ENCODE measurements around the gene ATL3.

ATL3 gene

GRCh38 chr11:63663809-63664208 lies 7.4 kb downstream of the ATL3 start:
- H3K9ac ChIP-seq (ENCODE audit: low read length), result no peak overlapping the region

GRCh38 chr11:63660972-63661371 lies 10.2 kb downstream of the ATL3 start:
- Histone ChIP-seq H3K9ac (ENCODE audit: low read length) (no peak overlapping the region), H3K4me3 (ENCODE audit: low read length) (no peak overlapping the region), H3K27me3 (ENCODE audit: low read depth, low read length) (peaks cover 5% of the 10 kb centered on the region), H3K36me3 (replicated peaks; ENCODE audit: low read depth, low read length) (no peaks in the 10 kb centered on the region), H2AFZ (ENCODE audit: low read depth, low read length) (no peak overlapping the region), H3K79me2 (ENCODE audit: low read length) (no peaks in the 10 kb centered on the region), H3K9me3 (ENCODE audit: insufficient read depth, low read length) (no peaks in the 10 kb centered on the region), H3K27ac (ENCODE audit: low read length) (no peak overlapping the region), H3K4me1 (ENCODE audit: low read length) (no peaks in the 10 kb centered on the region), H3K4me2 (ENCODE audit: low read length) (no peak overlapping the region), H4K20me1 (ENCODE audit: insufficient read depth, low read length) (no peaks in the 10 kb centered on the region)
- TF ChIP-seq CTCF (IDR thresholded peaks at IDR 0.05; ENCODE audit: low read depth, low read length), result no peak
- TF ChIP-seq EZH2phosphoT487 (IDR thresholded peaks at IDR 0.05; ENCODE audit: low read depth), result no peak

More at GRCh38 chr11:63663809-63664208, 7.4 kb downstream of the ATL3 start:
- Histone ChIP-seq H2AFZ (ENCODE audit: low read depth, low read length) (no peak overlapping the region), H3K36me3 (replicated peaks; ENCODE audit: low read depth, low read length) (no peaks in the 10 kb centered on the region), H3K27me3 (ENCODE audit: low read depth, low read length) (peaks cover 3% of the 10 kb centered on the region), H3K9me3 (ENCODE audit: insufficient read depth, low read length) (no peaks in the 10 kb centered on the region), H3K4me2 (ENCODE audit: low read length) (no peak overlapping the region), H3K4me3 (ENCODE audit: low read length) (no peak overlapping the region), H3K4me1 (ENCODE audit: low read length) (no peaks in the 10 kb centered on the region), H3K27ac (ENCODE audit: low read length) (no peak overlapping the region), H4K20me1 (ENCODE audit: insufficient read depth, low read length) (no peaks in the 10 kb centered on the region), H3K79me2 (ENCODE audit: low read length) (peaks cover 5% of the 10 kb centered on the region; the same call in 1 of the 2 replicates)
- TF ChIP-seq EZH2phosphoT487 (IDR thresholded peaks at IDR 0.05; ENCODE audit: low read depth) (no peak), CTCF (IDR thresholded peaks at IDR 0.05; ENCODE audit: low read depth, low read length) (no peak)

- Histone ChIP-seq H3K36me3 (replicated peaks; ENCODE audit: low read depth, low read length) (no peaks in the 10 kb centered on the region), H3K4me2 (ENCODE audit: low read length) (no peak overlapping the region)
Observed at GRCh38 chr11:63652671-63653070, 18.5 kb downstream of the ATL3 start.

GRCh38 chr11:63643205-63643604 lies 28.0 kb downstream of the ATL3 start:
- Histone ChIP-seq H3K79me2 (ENCODE audit: low read length) (no peaks in the 10 kb centered on the region), H3K4me1 (ENCODE audit: low read length) (no peaks in the 10 kb centered on the region), H3K9me3 (ENCODE audit: insufficient read depth, low read length) (no peaks in the 10 kb centered on the region), H3K36me3 (replicated peaks; ENCODE audit: low read depth, low read length) (no peaks in the 10 kb centered on the region), H4K20me1 (ENCODE audit: insufficient read depth, low read length) (no peaks in the 10 kb centered on the region), H2AFZ (ENCODE audit: low read depth, low read length) (no peak overlapping the region), H3K27me3 (ENCODE audit: low read depth, low read length) (no peaks in the 10 kb centered on the region), H3K9ac (ENCODE audit: low read length) (no peak overlapping the region), H3K27ac (ENCODE audit: low read length) (no peak overlapping the region), H3K4me2 (ENCODE audit: low read length) (no peak overlapping the region), H3K4me3 (ENCODE audit: low read length) (no peak overlapping the region)
- no peak for TF ChIP-seq EZH2phosphoT487 (IDR thresholded peaks at IDR 0.05; ENCODE audit: low read depth)
- no peak for TF ChIP-seq CTCF (IDR thresholded peaks at IDR 0.05; ENCODE audit: low read depth, low read length)

More at GRCh38 chr11:63652671-63653070, 18.5 kb downstream of the ATL3 start:
- Histone ChIP-seq H3K4me1 (ENCODE audit: low read length) (no peaks in the 10 kb centered on the region), H3K27me3 (ENCODE audit: low read depth, low read length) (no peaks in the 10 kb centered on the region), H3K27ac (ENCODE audit: low read length) (no peak overlapping the region), H3K9ac (ENCODE audit: low read length) (no peak overlapping the region), H2AFZ (ENCODE audit: low read depth, low read length) (no peak overlapping the region), H3K4me3 (ENCODE audit: low read length) (no peak overlapping the region), H3K79me2 (ENCODE audit: low read length) (no peaks in the 10 kb centered on the region), H4K20me1 (ENCODE audit: insufficient read depth, low read length) (no peaks in the 10 kb centered on the region), H3K9me3 (ENCODE audit: insufficient read depth, low read length) (no peaks in the 10 kb centered on the region)
- no peak for TF ChIP-seq CTCF (IDR thresholded peaks at IDR 0.05; ENCODE audit: low read depth, low read length)

Measured in OCI-LY3 (cell line).